GM12872 (cell line): Measurements from ENCODE around the gene BCL2.

Source experiments
- TF ChIP-seq, protein P1 (sequence below): IDR thresholded peaks from 3 replicates; pipeline ENCODE4 v1.5.1; 2011; ENCODE audit warnings: low read depth, mild to moderate bottlenecking, low read length, moderate library complexity; ENCODE audit not compliant: insufficient read depth

The BCL2 gene

DNA sequence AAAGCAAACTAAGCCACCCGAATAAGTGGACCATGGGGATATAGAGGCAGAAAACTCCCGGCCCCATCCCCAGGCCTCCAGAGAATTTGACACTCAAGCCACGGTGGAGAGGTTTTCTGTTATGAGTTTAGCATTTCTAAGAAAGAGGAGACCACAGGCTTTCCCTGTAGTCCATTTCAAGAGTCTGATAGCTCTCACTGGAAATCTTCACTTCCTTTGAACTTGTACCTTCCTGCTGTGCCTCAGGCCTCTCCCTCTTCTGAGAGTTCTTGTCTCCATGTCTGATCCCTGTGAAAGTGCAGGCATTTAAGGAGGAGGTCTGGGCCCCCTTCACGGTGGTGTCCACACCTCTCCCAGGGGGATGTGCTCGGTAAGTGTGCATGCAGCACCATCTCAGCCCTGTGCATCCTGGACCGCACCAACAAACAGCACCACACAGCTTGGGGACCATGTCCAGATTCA is 113.7 kb downstream of the BCL2 start:
- TF ChIP-seq, protein P1, sequence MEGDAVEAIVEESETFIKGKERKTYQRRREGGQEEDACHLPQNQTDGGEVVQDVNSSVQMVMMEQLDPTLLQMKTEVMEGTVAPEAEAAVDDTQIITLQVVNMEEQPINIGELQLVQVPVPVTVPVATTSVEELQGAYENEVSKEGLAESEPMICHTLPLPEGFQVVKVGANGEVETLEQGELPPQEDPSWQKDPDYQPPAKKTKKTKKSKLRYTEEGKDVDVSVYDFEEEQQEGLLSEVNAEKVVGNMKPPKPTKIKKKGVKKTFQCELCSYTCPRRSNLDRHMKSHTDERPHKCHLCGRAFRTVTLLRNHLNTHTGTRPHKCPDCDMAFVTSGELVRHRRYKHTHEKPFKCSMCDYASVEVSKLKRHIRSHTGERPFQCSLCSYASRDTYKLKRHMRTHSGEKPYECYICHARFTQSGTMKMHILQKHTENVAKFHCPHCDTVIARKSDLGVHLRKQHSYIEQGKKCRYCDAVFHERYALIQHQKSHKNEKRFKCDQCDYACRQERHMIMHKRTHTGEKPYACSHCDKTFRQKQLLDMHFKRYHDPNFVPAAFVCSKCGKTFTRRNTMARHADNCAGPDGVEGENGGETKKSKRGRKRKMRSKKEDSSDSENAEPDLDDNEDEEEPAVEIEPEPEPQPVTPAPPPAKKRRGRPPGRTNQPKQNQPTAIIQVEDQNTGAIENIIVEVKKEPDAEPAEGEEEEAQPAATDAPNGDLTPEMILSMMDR: no peak

DNA sequence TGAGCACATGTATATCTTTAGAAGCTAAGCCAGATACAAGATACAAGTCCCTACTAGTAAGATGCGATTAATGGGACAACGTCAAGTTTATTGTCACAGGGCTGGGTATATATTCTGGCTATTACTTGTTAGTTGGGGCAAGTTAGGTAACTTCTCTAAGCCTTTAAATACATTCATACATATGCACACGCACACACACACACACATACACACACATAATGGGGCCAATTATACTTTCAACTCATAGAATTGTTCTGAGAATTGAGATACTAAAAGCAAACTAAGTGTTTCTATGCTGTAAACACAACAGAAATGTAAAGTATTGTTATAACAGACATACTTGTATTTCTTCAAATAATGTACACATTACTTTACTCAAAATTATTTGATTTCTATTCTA is 116.1 kb downstream of the BCL2 start:
- TF ChIP-seq, protein P1: no peak

DNA sequence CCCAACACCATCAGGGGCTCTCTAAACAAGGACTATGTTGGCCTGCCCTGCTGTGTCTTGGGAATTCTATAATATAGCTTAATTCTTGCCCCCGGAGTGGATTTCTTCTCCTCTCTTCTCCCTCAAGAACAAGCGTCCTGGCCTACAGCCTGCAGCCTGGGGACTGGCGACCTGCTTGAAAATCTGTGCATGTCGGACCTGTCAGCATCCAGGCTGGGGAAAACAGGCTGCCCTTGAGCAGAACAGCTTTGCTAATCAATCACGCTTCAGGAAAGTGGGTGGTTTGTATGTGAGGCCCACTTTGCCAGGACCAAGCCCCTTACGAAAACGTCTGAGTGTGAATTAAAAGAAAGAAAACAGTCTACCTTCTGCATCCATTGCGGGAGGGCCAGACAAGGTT is 116.7 kb downstream of the BCL2 start:
- TF ChIP-seq, protein P1: no peak

DNA sequence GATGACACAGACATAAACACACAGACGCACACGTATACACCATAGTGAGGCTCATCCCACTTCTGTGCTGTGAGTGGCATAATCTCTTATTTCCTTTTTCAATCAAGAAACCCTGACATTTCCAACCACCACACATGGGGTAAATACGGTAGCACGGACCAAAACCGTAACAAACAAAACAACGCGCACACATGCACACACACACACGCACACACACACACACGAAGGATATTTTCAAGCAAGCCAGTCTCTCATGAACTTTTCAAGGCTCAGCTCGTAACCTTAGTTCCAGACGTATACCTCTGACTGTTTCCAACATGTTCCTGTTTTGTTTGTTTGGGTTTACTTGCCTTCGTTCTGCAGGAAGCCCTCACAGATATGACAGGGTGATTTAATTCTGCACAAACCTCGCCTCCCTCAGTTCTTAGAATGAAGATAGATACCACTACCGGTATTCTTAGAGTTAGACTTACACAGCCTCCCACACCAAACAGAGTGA is 119.8 kb downstream of the BCL2 start:
- TF ChIP-seq, protein P1: no peak

DNA sequence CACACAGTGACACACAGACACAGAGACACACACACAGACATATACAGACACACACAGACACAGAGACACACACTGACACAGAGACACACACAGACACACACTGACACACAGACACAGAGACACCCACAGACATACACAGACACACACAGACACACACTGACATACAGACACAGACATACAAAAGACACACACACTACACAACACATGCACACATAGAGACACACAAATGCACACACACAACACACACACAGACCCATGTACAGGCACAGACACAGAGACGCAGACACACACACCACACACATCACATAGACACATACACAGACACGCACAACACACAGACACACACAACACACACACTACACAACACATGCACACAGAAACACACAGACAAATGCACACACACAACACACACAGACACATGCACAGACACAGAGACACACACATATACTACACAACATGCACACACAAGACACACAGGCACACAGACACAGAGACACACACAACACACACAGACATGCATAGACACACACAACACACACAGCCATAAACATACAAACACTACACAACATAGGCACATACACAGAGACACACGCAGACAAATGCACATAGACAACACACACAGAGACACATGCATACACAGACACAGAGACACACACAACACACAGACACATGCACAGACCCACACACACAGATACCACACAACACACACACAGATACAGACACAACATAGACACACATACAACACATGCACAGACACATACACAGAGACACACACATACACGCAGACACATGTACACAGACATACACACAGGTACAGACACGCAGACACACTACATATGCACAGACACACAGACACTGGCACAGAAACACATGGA is 120.5 kb downstream of the BCL2 start:
- TF ChIP-seq, protein P1: no peak

DNA sequence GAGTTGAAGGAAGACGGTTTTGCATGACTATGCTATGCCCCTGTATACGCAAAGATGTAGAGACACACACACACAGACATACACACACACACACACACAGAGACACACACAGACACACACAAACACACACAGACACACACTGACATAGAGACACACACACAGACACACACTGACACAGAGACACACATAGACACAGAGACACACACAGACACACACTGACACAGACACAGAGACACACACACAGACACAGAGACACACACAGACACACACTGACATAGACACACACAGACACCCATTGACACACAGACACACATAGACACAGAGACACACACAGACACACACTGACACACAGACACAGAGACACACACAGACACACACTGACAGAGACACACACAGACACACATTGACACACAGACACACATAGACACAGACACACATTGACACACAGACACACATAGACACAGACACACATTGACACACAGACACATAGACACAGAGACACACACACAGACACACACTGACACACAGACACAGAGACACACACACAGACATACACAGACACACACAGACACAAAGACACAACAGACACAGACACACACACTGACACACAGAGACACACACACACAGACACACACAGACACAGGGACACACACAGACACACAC is 121.3 kb downstream of the BCL2 start:
- TF ChIP-seq, protein P1: no peak

DNA sequence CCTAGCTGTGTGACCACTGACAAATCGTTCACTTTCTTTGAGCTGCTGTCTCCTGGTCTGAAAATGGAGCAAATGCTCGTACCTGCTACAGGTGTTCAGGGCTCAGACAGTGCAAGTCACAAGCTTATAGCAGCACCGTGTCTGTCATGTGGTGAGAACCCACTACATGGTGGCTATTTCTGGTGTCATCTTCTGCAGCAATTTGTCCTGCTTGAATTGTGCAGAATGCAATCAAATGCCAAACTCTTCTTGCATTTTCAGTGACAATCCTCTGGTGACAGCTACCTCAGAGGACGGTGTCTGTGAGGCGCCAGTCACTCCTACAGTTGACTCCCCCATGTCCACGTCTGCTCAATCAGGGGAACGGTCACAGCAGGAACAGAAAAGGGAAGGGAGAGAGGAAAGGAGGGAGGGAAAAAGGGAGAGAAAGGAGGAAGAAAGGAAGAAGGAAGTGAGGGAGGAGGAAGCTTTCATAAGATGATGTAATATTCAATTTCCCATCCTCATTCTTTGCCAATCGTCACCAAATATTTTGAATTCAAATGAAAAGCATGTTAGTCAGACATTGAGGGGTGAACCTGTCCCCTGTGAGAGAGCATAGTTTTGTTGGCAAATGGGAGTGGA is 122.2 kb downstream of the BCL2 start:
- TF ChIP-seq, protein P1: no peak
